ENCODE measurements around the gene VTI1A.

The VTI1A gene

GRCh38 chr10:112579578-112579977, 132.6 kb downstream of the VTI1A start:
- H3K27me3 ChIP-seq (replicated peaks; ENCODE audit: insufficient read depth, low read length): no peaks in the 10 kb centered on the region
- no peak for DNase-seq
- no peak for TF ChIP-seq EZH2phosphoT487 (IDR thresholded peaks at IDR 0.05; ENCODE audit: low read length)
- TF ChIP-seq EZH2 (optimal IDR thresholded peaks at IDR 0.05; ENCODE audit: low read depth, low read length): no peak
- no peak for TF ChIP-seq CTCF (IDR thresholded peaks at IDR 0.05; ENCODE audit: low read length)
- no peaks in the 10 kb centered on the region for H3K79me2 ChIP-seq (ENCODE audit: low read length)
- H3K9me3 ChIP-seq (replicated peaks; ENCODE audit: insufficient read depth, low read length): no peaks in the 10 kb centered on the region
- no peaks in the 10 kb centered on the region for H3K4me1 ChIP-seq (ENCODE audit: low read length)
- no peaks in the 10 kb centered on the region for H3K36me3 ChIP-seq (replicated peaks; ENCODE audit: insufficient read depth, low read length)
- H3K9ac ChIP-seq (ENCODE audit: low read length): no peak overlapping the region
- no peak overlapping the region for H2AFZ ChIP-seq (ENCODE audit: low read length)
- H3K9me2 ChIP-seq (replicated peaks; ENCODE audit: insufficient read depth, low read length): no peaks in the 10 kb centered on the region
- no peak overlapping the region for H3K4me3 ChIP-seq (ENCODE audit: low read length)
- no peak overlapping the region for H3K27ac ChIP-seq (ENCODE audit: low read length)
- H3K4me2 ChIP-seq (ENCODE audit: low read depth, low read length): no peak overlapping the region
- H4K20me1 ChIP-seq (ENCODE audit: insufficient read depth, low read length): no peaks in the 10 kb centered on the region
- no peaks in the 10 kb centered on the region for H3F3A ChIP-seq (ENCODE audit: insufficient read depth, low read length)

- Histone ChIP-seq H3K4me3 (ENCODE audit: low read length) (no peak overlapping the region), H4K20me1 (ENCODE audit: insufficient read depth, low read length) (no peaks in the 10 kb centered on the region), H3K9me2 (replicated peaks; ENCODE audit: insufficient read depth, low read length) (no peaks in the 10 kb centered on the region), H3K4me1 (ENCODE audit: low read length) (no peaks in the 10 kb centered on the region), H3K36me3 (replicated peaks; ENCODE audit: insufficient read depth, low read length) (no peaks in the 10 kb centered on the region), H3K9me3 (replicated peaks; ENCODE audit: insufficient read depth, low read length) (no peaks in the 10 kb centered on the region), H3K4me2 (ENCODE audit: low read depth, low read length) (no peak overlapping the region), H3K9ac (ENCODE audit: low read length) (no peak overlapping the region), H3K79me2 (ENCODE audit: low read length) (no peaks in the 10 kb centered on the region), H2AFZ (ENCODE audit: low read length) (no peak overlapping the region), H3K27me3 (replicated peaks; ENCODE audit: insufficient read depth, low read length) (no peaks in the 10 kb centered on the region), H3K27ac (ENCODE audit: low read length) (no peak overlapping the region), H3F3A (ENCODE audit: insufficient read depth, low read length) (no peaks in the 10 kb centered on the region)
- TF ChIP-seq CTCF (IDR thresholded peaks at IDR 0.05; ENCODE audit: low read length) (no peak), EZH2 (optimal IDR thresholded peaks at IDR 0.05; ENCODE audit: low read depth, low read length) (no peak)
- DNase-seq: no peak
Measured at GRCh38 chr10:112580267-112580666, 133.3 kb downstream of the VTI1A start.

GRCh38 chr10:112581921-112582320, 134.9 kb downstream of the VTI1A start:
- Histone ChIP-seq H3K4me2 (ENCODE audit: low read depth, low read length) (no peak overlapping the region), H3F3A (ENCODE audit: insufficient read depth, low read length) (no peaks in the 10 kb centered on the region), H3K36me3 (replicated peaks; ENCODE audit: insufficient read depth, low read length) (no peaks in the 10 kb centered on the region), H3K4me1 (ENCODE audit: low read length) (no peaks in the 10 kb centered on the region), H4K20me1 (ENCODE audit: insufficient read depth, low read length) (no peaks in the 10 kb centered on the region), H3K27ac (ENCODE audit: low read length) (no peak overlapping the region), H3K79me2 (ENCODE audit: low read length) (no peaks in the 10 kb centered on the region), H3K9ac (ENCODE audit: low read length) (no peak overlapping the region), H3K9me2 (replicated peaks; ENCODE audit: insufficient read depth, low read length) (no peaks in the 10 kb centered on the region), H3K4me3 (ENCODE audit: low read length) (no peak overlapping the region), H3K27me3 (replicated peaks; ENCODE audit: insufficient read depth, low read length) (no peaks in the 10 kb centered on the region), H2AFZ (ENCODE audit: low read length) (no peak overlapping the region), H3K9me3 (replicated peaks; ENCODE audit: insufficient read depth, low read length) (no peaks in the 10 kb centered on the region)
- DNase-seq: no peak
- TF ChIP-seq EZH2phosphoT487 (IDR thresholded peaks at IDR 0.05; ENCODE audit: low read length) (no peak), EZH2 (optimal IDR thresholded peaks at IDR 0.05; ENCODE audit: low read depth, low read length) (no peak), CTCF (IDR thresholded peaks at IDR 0.05; ENCODE audit: low read length) (no peak)
